Central memory CD4-positive, alpha-beta T cell (primary cell): ENCODE data around the gene SLBP.
"Not testable (repeated sequence)": the region's sequence is repeated elsewhere in the genome, so short reads cannot be mapped to it uniquely, and the experiment has no call there.

Experiments used
- DNase-seq: peaks from one replicate; pipeline ENCODE4 v3.0.0; 2022

Gene SLBP

DNA sequence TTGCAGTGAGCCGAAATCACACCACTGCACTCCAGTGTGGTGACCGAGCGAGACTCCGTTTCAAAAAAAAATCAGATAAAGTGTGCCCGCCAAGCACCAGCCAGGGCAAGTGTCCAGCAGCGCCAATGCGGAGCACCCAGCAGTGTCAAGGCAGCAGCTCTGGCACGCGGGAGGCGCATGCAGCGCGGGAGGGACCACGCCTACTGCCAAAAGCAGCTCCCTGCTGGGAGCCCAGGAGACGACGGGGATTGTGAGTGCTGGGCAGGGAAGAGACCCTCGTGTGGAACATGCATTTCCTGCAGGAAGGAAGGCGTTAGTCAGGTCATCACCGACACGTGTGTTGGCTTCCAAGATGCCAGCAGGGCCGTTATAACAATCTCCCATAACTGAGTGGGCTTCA, 38.4 kb downstream of the SLBP start:
- DNase-seq, result no peak

GRCh38 chr4:1671011-1671410, 41.1 kb downstream of the SLBP start:
- DNase-seq, result not testable (repeated sequence)

GRCh38 chr4:1670279-1670678, 41.8 kb downstream of the SLBP start:
- no peak for DNase-seq

- DNase-seq, result no peak
Observed at GRCh38 chr4:1669850-1670249, 42.3 kb downstream of the SLBP start.

- DNase-seq, result no peak
Observed at GRCh38 chr4:1669270-1669669, 42.8 kb downstream of the SLBP start.

DNA sequence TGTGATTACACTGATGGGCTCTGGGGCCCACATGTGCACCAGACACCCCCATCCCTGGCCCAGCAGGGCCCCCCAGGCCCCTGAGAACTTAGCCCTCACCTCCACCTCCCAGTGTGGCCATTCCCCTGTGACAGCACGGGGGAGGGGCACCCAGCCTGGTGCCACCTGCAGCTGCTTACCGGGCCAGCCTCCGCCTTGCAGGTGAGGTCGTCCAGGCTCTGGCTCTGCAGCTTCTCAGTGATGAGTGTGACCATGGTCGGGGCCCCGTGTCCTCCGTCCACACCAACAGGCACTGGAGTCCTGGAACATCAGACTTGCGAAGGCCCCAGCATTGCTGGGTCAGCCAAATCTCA, 43.7 kb downstream of the SLBP start:
- no peak for DNase-seq

DNA sequence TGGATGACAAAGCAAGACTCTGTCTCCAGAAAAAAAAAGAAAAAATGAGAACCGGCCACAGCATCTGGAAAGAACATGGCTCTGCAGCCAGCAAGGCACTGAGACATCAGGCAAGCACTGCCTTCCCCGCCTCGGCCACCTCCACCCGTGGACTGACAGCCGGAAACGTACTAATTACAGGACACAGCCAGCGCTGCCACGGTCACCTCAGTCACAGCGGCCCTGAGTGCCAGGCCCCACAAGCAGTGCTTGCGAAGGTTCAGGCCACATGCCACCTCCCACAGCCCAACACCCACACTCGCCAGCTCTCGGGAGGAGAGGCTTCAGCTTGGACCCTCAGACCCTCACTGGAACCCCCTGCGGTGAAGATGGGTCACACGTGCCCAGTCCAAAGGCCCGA, 44.8 kb downstream of the SLBP start:
- DNase-seq, result no peak

DNA sequence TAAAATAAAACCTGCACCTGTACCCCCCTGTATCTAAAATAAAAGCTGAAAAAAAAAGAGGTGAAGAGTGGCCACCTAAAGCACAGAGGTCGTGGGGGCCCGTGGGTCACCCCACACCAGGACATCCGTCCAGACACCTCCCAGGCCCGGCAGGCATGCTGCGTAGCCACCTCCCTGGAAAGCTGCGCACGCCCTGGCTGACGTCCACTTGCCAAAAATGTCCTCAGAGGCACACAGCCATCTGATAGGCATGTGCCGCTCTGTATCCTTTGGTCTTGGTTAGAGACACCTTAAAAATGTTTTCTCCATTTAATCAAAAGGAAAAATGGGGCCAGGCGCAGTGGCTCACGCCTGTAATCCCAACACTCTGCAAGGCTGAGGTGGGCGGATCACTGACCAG, 45.7 kb downstream of the SLBP start:
- no peak for DNase-seq

DNA sequence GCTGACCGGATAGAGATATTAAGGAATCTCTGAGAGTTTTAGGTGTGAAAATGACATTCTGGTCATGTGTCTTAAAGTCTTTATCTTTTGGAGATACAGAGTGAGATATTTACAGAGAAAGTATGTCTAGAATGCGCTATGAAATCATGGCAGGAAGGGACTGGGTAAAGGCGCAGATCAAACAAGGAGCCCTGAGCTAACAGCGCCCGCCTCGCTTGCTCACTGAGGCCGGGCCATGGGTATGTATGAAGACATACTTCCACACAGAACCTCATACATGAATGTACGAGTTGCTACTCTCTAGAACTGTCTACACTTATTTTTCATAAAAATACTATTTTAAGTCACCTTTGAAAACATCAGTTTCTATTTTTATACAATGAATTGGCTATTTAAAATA, 48.0 kb downstream of the SLBP start:
- no peak for DNase-seq

DNA sequence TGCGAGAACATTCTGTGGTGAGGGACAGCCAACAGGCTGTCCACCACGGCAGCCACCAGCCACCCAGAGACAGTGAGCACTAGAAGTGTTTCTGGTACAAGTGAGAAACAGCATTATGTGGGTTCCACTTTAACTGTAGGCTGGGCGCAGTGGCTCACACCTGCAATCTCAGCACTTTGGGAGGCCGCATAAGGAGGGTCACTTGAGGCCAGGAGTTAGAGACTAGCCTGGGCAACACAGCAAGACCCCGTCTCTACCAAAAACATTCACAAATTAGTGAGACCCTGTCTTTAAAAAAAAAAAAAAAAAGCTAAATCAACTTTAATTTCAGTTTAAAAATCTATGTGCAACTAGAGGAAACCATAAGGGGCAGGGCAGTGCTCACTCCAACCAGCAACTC, 48.6 kb downstream of the SLBP start:
- DNase-seq, result no peak

GRCh38 chr4:1661695-1662094, 50.4 kb downstream of the SLBP start:
- no peak for DNase-seq

GRCh38 chr4:1660948-1661677, 51.0 kb downstream of the SLBP start:
- DNase-seq, result no peak

- DNase-seq, result no peak
Observed at GRCh38 chr4:1659104-1660043, 52.7 kb downstream of the SLBP start.

- DNase-seq, result no peak
Observed at GRCh38 chr4:1658581-1658980, 53.5 kb downstream of the SLBP start.

GRCh38 chr4:1658146-1658545, 54.0 kb downstream of the SLBP start:
- DNase-seq, result no peak

DNA sequence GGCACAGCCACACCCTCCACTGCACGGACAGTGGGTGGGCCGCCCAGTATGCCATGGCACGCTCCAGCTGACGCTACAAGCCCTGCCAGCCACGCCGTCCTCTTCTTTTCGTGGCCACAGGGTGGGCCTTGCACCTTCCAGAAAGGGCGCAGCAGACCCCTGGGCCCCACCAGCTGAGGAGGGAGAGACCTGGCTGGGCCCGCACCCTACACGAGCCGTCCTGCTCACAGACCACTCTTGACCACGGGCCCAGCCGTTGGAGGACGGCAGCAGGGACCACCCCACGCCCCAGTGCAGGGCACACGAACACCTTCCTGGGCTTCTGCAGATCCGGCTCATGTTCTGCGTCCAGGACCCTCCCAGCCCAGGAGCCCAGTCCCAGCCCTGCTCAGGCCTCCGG, 55.1 kb downstream of the SLBP start:
- no peak for DNase-seq

GRCh38 chr4:1656132-1656531, 56.0 kb downstream of the SLBP start:
- no peak for DNase-seq

DNA sequence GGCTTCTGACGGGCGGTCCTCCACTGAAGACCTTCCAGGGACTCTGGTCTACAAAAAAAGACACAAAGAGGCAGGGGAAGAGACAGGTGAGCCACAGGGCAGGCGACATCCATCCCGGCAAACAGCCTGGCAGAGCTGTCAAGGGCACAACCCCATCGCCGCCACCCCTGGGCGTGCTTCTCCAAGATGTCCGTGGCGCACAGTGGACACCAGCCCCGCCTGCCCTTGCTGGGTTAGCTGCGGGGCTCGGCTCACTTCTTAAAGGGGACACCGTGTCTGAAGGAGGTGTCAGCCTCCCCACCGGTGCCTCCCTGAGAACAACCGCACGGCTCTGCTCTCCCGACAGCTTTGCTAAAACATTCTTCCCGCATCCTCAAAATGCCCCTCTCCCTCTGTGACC, 56.4 kb downstream of the SLBP start:
- DNase-seq, result no peak

DNA sequence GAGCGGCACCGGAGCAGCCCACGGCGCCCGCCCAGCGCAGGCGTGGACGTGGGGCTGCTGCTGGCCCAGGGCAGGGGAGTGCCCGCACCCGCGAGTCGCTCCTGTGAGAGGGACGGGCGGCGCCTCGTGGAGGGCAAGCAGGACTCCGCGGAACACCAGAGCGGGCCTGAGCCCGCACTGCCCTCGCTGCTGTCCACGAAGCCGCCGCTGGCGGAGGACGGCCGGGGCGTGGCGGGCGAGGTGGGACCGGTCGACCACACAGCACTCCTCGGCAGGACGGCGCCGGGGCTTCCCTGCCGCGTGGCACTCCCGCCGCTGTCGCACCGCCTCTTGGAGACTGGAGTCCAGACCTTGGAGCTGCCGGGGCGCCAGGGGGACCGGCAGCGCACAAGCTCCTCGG, 57.0 kb downstream of the SLBP start:
- DNase-seq, result no peak

DNA sequence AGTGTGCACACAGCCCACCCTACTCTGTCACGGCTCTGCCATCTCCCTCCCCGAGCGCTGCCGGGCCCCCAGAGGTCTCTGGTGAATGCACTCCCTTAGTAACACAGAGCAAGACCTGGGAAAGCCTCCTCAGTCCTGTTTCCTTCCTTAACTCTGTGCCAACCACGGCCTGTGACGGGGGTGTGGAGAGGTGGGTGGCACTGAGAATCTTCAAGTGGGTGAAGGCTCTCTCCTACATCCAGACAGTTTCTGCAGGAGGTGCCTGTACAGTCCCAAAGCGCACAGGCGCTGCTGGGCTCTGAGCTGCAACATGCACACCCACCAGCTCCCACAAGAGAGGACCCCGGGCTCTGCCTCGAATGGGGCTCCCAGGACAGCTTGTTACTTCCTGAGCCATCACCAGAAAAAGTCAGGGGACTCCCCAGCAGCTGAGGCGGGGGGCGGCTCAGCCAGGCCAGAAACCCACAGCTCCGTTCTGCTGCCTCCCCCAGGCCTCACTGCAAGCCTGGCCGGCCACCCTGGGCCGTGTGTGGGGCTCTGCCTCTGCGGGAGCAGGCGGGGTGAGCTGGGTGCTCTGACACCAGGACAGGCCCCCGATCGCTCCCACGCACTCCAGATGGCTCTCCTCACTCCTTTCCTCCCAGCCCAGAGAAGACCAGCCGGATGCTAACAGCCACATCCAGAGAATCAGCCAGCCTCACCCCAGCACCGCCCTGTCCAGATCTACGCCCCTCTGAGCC, 57.7 kb downstream of the SLBP start:
- no peak for DNase-seq

- no peak for DNase-seq
Observed at GRCh38 chr4:1653776-1654175, 58.3 kb downstream of the SLBP start.

DNA sequence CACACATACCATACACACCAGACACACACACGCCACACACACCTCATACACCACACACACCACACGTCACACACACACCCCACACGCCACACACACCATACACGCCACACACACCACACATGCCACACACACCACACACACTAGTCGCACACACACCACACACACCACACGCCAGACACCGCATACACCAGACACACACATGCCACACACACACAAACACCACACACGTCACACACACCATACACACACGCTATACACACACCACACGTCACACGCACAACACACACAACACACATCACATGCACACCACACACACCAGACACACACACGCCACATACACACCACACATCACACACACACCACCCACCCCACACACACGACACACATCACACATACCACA, 60.0 kb downstream of the SLBP start:
- no peak for DNase-seq

DNA sequence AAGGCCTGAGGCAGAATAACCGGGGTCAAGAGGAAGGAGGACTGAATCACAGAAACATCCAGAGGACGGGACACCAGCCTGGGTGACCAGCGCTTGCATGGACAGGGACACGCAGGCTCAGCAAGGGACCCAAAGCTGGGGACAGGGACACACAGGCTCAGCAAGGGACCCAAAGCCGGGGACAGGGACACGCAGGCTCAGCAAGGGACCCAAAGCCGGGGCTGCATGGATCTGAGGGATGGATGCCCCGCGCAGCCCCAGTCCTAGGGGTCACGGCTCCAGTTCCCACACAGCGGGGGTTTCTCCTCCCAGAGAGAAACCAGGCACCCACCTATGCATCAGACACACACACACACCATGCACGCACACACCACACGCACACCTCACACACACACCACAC, 60.5 kb downstream of the SLBP start:
- no peak for DNase-seq

DNA sequence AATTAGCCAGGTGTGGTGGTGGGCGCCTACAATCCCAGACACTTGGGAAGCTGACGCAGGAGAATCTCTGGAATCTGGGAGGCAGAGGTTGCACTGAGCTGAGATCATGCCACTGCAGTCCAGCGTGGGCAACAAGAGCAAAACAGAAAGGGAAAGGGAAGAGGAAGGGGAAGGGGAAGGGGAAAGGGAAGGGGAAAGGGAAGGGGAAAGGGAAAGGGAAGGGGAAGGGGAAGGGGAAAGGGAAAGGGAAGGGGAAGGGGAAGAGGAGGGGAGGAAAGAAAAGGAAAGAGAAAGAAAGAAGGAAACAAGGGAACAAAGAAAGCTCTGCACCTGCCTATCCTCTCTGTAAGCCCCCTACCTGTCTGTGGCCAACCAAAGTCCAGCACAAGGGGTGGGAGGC, 63.2 kb downstream of the SLBP start:
- DNase-seq, result no peak
